ENCODE data around the gene CYP2E1.
"Not testable (repeated sequence)": the region's sequence is repeated elsewhere in the genome, so short reads cannot be mapped to it uniquely, and the experiment has no call there.

Gene CYP2E1

DNA sequence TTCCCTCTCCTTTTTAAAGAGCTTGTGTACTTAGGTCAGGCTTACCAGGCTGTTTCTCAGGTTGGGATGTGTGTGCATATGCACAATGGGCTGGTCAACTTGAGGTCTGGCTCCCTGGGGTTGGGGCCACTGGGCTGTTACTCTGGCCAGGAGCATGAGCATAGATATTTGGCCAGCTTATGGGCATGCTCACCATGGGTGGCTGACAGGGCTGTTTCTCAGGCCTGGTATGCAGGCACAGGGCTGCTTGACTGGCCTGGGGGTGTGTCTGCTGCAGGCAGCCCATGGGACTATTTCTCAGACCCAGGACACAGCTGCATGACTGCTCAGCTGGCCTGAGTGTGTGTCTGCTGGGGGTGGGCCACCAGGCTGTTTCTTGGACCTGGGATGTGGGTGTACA, 38.8 kb upstream of the CYP2E1 start:
- Histone ChIP-seq H3K9me3 (peaks cover 4 to 43% (median 22%) of the 10 kb centered on the region in 3 donors), H3K27me3 (no peaks in the 10 kb centered on the region), H3K27ac (no peak overlapping the region), H3K36me3 (peaks cover 0 to 11% (median 9%) of the 10 kb centered on the region in 3 donors), H3K4me1 (no peaks in the 10 kb centered on the region), H3K4me3 (no peak overlapping the region)
- no peak for DNase-seq
- TF ChIP-seq, protein P1, sequence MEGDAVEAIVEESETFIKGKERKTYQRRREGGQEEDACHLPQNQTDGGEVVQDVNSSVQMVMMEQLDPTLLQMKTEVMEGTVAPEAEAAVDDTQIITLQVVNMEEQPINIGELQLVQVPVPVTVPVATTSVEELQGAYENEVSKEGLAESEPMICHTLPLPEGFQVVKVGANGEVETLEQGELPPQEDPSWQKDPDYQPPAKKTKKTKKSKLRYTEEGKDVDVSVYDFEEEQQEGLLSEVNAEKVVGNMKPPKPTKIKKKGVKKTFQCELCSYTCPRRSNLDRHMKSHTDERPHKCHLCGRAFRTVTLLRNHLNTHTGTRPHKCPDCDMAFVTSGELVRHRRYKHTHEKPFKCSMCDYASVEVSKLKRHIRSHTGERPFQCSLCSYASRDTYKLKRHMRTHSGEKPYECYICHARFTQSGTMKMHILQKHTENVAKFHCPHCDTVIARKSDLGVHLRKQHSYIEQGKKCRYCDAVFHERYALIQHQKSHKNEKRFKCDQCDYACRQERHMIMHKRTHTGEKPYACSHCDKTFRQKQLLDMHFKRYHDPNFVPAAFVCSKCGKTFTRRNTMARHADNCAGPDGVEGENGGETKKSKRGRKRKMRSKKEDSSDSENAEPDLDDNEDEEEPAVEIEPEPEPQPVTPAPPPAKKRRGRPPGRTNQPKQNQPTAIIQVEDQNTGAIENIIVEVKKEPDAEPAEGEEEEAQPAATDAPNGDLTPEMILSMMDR (IDR thresholded peaks at IDR 0.05) = no peak
- intact Hi-C loops (cut with DNase I; ENCODE audit: low total_unique reads) = no loop called here

GRCh38 chr10:133489816-133490588, 37.2 kb upstream of the CYP2E1 start:
- Histone ChIP-seq H3K27ac (no peak overlapping the region), H3K4me1 (no peaks in the 10 kb centered on the region), H3K9me3 (peaks cover 0 to 27% (median 15%) of the 10 kb centered on the region in 3 donors), H3K36me3 (peaks cover 0 to 11% (median 9%) of the 10 kb centered on the region in 3 donors), H3K4me3 (no peak overlapping the region), H3K27me3 (no peaks in the 10 kb centered on the region)
- no peak for DNase-seq
- TF ChIP-seq, protein P1 (IDR thresholded peaks at IDR 0.05) = no peak
- intact Hi-C loops (cut with DNase I; ENCODE audit: low total_unique reads) = no loop called here

DNA sequence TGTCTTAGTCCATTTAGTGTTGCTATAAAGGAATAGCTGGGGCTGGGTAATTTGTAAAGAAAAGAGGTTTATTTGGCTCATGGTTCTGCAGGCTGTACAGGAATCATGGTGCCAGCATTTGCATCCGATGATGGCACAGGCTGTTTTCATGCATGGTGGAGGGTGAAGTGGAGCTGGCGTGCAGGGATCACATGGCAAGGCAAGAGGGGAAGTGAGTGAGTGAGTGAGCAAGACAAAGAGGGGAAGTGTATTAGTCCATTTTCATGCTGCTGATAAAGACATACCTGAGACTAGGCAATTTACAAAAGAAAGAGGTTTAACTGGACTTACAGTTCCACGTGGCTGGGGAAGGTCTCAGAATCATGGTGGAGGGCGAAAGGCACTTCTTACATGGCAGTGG, 33.6 kb upstream of the CYP2E1 start:
- DNase-seq; H3K4me3 ChIP-seq; intact Hi-C loops (cut with DNase I; ENCODE audit: low total_unique reads); H3K27me3 ChIP-seq; H3K27ac ChIP-seq; H3K4me1 ChIP-seq; H3K9me3 ChIP-seq: not testable (repeated sequence)
- peaks cover 9 to 17% (median 15%) of the 10 kb centered on the region in 3 donors for H3K36me3 ChIP-seq

GRCh38 chr10:133497363-133497762, 29.8 kb upstream of the CYP2E1 start:
- H3K27ac ChIP-seq; intact Hi-C loops (cut with DNase I; ENCODE audit: low total_unique reads); H3K27me3 ChIP-seq; H3K4me3 ChIP-seq; H3K4me1 ChIP-seq; DNase-seq: not testable (repeated sequence)
- H3K36me3 ChIP-seq = peaks cover 34 to 53% (median 37%) of the 10 kb centered on the region in 3 donors
- H3K9me3 ChIP-seq = peaks cover 0 to 24% (median 5%) of the 10 kb centered on the region in 3 donors

DNA sequence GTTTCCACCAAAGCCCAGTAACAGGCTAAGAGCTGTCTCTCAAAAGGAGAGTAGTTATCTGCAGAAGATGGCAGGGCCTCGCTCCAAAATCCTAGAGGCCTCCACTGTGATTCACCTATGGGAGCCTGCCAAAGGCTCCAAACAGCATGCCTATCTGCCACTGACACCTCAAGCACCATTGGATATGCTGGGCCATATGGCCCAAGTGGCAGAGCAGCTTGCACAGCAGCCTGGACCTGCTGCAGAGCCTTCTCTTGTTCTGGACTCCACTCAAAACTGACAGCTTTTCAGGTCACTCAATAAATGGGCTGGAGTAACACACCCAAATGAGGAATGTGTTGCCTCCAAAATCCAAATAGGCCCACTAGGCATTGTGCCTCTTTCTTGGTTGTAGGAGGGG, 28.0 kb upstream of the CYP2E1 start:
- H3K27ac ChIP-seq; intact Hi-C loops (cut with DNase I; ENCODE audit: low total_unique reads); H3K4me3 ChIP-seq; DNase-seq; H3K4me1 ChIP-seq; H3K27me3 ChIP-seq: not testable (repeated sequence)
- peaks cover 34 to 53% (median 37%) of the 10 kb centered on the region in 3 donors for H3K36me3 ChIP-seq
- peaks cover 0 to 24% (median 5%) of the 10 kb centered on the region in 3 donors for H3K9me3 ChIP-seq

GRCh38 chr10:133500897-133501296, 26.3 kb upstream of the CYP2E1 start:
- intact Hi-C loops (cut with DNase I; ENCODE audit: low total_unique reads); H3K27me3 ChIP-seq; H3K4me1 ChIP-seq; H3K4me3 ChIP-seq; DNase-seq; H3K27ac ChIP-seq: not testable (repeated sequence)
- Histone ChIP-seq H3K9me3 (peaks cover 0 to 24% (median 5%) of the 10 kb centered on the region in 3 donors), H3K36me3 (peaks cover 34 to 53% (median 37%) of the 10 kb centered on the region in 3 donors)

DNA sequence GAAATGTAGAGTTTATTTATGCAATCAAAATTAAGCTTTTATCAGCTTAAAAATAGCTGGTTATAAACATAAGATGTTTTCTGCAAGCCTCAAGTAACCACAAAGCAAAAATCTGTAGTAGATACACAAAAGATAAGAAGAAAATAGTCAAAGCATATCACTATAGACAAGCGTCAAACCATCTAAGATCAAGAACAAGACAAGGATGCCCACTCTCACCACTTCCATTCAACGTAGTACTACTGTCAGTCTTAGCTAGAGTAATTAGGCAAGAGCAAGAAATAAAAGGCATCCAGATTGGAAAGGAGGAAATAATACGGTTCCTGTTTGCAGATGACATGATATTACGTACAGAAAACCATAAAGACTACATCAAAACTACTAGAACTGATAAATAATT, 17.5 kb upstream of the CYP2E1 start:
- no peaks in the 10 kb centered on the region for H3K4me1 ChIP-seq
- intact Hi-C loops (cut with DNase I; ENCODE audit: low total_unique reads) = no loop called here
- TF ChIP-seq, protein P1 (IDR thresholded peaks at IDR 0.05) = no peak
- H3K9me3 ChIP-seq = peaks cover 5 to 32% (median 10%) of the 10 kb centered on the region in 3 donors
- H3K4me3 ChIP-seq = no peak overlapping the region
- H3K36me3 ChIP-seq = peaks cover 0 to 4% (median 0%) of the 10 kb centered on the region in 3 donors
- H3K27ac ChIP-seq = no peak overlapping the region
- DNase-seq = no peak
- H3K27me3 ChIP-seq = no peaks in the 10 kb centered on the region

All from tibial artery (tissue), 4 donors.